DMS 273 (cell line): Measurements from ENCODE around the gene LSP1.

Experiments
- DNase-seq: peaks from one replicate; lab custom pipeline; 2025; ENCODE audit not compliant: unreplicated experiment; lab: John Stamatoyannopoulos, UW

The LSP1 gene

GRCh38 chr11:1847006-1847735 is 5.7 kb upstream of the LSP1 start:
- no peak for DNase-seq

- DNase-seq: no peak
Measured at GRCh38 chr11:1847926-1848639, 4.8 kb upstream of the LSP1 start.

GRCh38 chr11:1848640-1849430 is 4.0 kb upstream of the LSP1 start:
- DNase-seq: no peak

- no peak for DNase-seq
Measured at GRCh38 chr11:1851468-1852180, 1.3 kb upstream of the LSP1 start.

GRCh38 chr11:1852271-1852876 is 510 bp upstream of the LSP1 start:
- DNase-seq: no peak

- DNase-seq: no peak
Measured at GRCh38 chr11:1853376-1854131, 670 bp downstream of the LSP1 start.

- no peak for DNase-seq
Measured at GRCh38 chr11:1854132-1854948, 1.5 kb downstream of the LSP1 start.

GRCh38 chr11:1854949-1855885 is 2.3 kb downstream of the LSP1 start:
- DNase-seq: no peak

GRCh38 chr11:1855886-1856265 is 3.0 kb downstream of the LSP1 start:
- DNase-seq: no peak

GRCh38 chr11:1856306-1857005 is 3.6 kb downstream of the LSP1 start:
- DNase-seq: no peak

GRCh38 chr11:1857064-1857463 is 4.2 kb downstream of the LSP1 start:
- no peak for DNase-seq

- DNase-seq: no peak
Measured at GRCh38 chr11:1858154-1858553, 5.3 kb downstream of the LSP1 start.

GRCh38 chr11:1858576-1858975 is 5.7 kb downstream of the LSP1 start:
- no peak for DNase-seq

- DNase-seq: no peak
Measured at GRCh38 chr11:1859004-1859403, 6.1 kb downstream of the LSP1 start.

GRCh38 chr11:1860108-1860507 is 7.2 kb downstream of the LSP1 start:
- no peak for DNase-seq

- no peak for DNase-seq
Measured at GRCh38 chr11:1861435-1862411, 8.8 kb downstream of the LSP1 start.
